Transverse colon (tissue), 4 donors: ENCODE measurements around the gene ADAMTSL4. TPM values are rescaled to one million over a fixed set of nuclear protein-coding genes. Genes with fewer than 3 reads are reported as not detected.

Experiments used
- DNase-seq: peaks from one replicate; pipeline ENCODE4 v3.0.0-alpha.2; 2019
- H3K27ac ChIP-seq, 4 donors: fragments of 200-600 bp; sonication (generic); 2 replicates each; pipeline ENCODE4 v1.5.1; 2016 to 2018; ENCODE audit warnings: inconsistent platforms in 4 of 4
- H3K27me3 ChIP-seq: fragments of 200-600 bp; sonication (generic); 2 replicates; pipeline ENCODE4 v1.5.1; 2017; ENCODE audit warnings: inconsistent platforms
- H3K36me3 ChIP-seq, 4 donors: fragments of 200-600 bp; sonication (generic); 2 replicates each; pipeline ENCODE4 v1.5.1; 2017 to 2019; ENCODE audit warnings: inconsistent platforms in 4 of 4
- H3K4me1 ChIP-seq, 4 donors: fragments of 200-600 bp; sonication (generic); 2 replicates each; pipeline ENCODE4 v1.5.1; 2017 to 2020; ENCODE audit warnings: inconsistent platforms in 4 of 4
- H3K4me3 ChIP-seq, 4 donors: fragments of 200-600 bp; sonication (generic); 1 replicate in 1 of 4; 2 replicates in 3 of 4; pipeline versions ENCODE4 v1.5.1 to v1.6.1; 2017 to 2019; ENCODE audit warnings: inconsistent platforms in 4 of 4
- H3K9me3 ChIP-seq, 2 donors: fragments of 200-600 bp; sonication (generic); 2 replicates each; pipeline ENCODE4 v1.5.1; 2017 to 2019; ENCODE audit warnings: inconsistent platforms in 2 of 2
- EP300 ChIP-seq: sonication (generic); formaldehyde crosslinking; IDR thresholded peaks from one replicate; pipeline ENCODE4 v1.6.1; 2017; ENCODE audit warnings: antibody characterized with exemption, low read depth
- POLR2A ChIP-seq: fragments of 450-650 bp; IDR thresholded peaks from one replicate; pipeline ENCODE4 v1.6.1; 2016; ENCODE audit warnings: antibody characterized with exemption, mild to moderate bottlenecking, moderate library complexity
- POLR2AphosphoS5 ChIP-seq, 3 donors: sonication (generic); formaldehyde crosslinking; IDR thresholded peaks; one replicate each; pipeline ENCODE4 v1.6.1; 2016; ENCODE audit warnings: antibody characterized with exemption in 3 of 3
- WGBS, 2 donors: methylation state at CpG; one replicate each; pipeline ENCODE4 v1.1.5; 2018; ENCODE audit warnings: low coverage in 1 of 2; 5-methylcytosine and 5-hydroxymethylcytosine counted together
- in situ Hi-C, 4 donors: fragments of 200-750 bp; cut with MboI; loops; one replicate each; pipeline versions ENCODE4 v1.15.0 to v1.15.1; 2017; ENCODE audit warnings: low sequenced_read_pairs in 3 of 4, low pct_ligation_motif_present in 1 of 4, low pct_unique_long_range_greater_than_20kb in 1 of 4
- intact Hi-C: fragments of 100-400 bp; cut with DNase I; formaldehyde crosslinking; loops from one replicate; pipeline ENCODE4 v1.15.1; 2023; ENCODE audit warnings: low total_unique reads
- total RNA-seq, 4 donors: library from RNA; depleted of rRNA; stranded (reverse); fragments of >200 nt; gene quantifications; one replicate each; pipeline ENCODE4 v1.1.0, GENCODE V29; 2016
- TF ChIP-seq, protein P1 (sequence below), 5 experiments: fragments of 200-600 bp in 3 of 5; fragments of 450-650 bp in 2 of 5; sonication (generic) in 3 of 5; IDR thresholded peaks; 1 replicate in 2 of 5; 2 replicates in 3 of 5; pipeline ENCODE4 v1.5.1; 2016 to 2017; ENCODE audit warnings: antibody characterized with exemption in 5 of 5, inconsistent platforms in 3 of 5, mild to moderate bottlenecking in 2 of 5, moderate library complexity in 1 of 5

The ADAMTSL4 gene
- 10 to 100 TPM in 3 of 4 donors, 1 to 10 TPM in 1; 7.2 to 26.2 (median 16.3) TPM for total RNA-seq

- intact Hi-C loops = no loop called here
- TF ChIP-seq EP300 = no peak
- TF ChIP-seq, protein P1, sequence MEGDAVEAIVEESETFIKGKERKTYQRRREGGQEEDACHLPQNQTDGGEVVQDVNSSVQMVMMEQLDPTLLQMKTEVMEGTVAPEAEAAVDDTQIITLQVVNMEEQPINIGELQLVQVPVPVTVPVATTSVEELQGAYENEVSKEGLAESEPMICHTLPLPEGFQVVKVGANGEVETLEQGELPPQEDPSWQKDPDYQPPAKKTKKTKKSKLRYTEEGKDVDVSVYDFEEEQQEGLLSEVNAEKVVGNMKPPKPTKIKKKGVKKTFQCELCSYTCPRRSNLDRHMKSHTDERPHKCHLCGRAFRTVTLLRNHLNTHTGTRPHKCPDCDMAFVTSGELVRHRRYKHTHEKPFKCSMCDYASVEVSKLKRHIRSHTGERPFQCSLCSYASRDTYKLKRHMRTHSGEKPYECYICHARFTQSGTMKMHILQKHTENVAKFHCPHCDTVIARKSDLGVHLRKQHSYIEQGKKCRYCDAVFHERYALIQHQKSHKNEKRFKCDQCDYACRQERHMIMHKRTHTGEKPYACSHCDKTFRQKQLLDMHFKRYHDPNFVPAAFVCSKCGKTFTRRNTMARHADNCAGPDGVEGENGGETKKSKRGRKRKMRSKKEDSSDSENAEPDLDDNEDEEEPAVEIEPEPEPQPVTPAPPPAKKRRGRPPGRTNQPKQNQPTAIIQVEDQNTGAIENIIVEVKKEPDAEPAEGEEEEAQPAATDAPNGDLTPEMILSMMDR (IDR thresholded peaks at IDR 0.05) = peak in 2 of 5 experiments; percentile 20 to 31
- peak in 2 of 3 donors; percentile 31 to 36 for TF ChIP-seq POLR2AphosphoS5 (IDR thresholded peaks at IDR 0.05)
- TF ChIP-seq POLR2A = peak; percentile 14
- in situ Hi-C loops = no loop called here
- peak within 1 kb of the TSS; percentile 49 to 65 (median 60) for H3K4me3 ChIP-seq
- H3K4me1 ChIP-seq = peaks cover 6 to 45% (median 38%) of the 10 kb centered on the region in 4 donors
- DNase-seq = peak; percentile 68
- no peaks in the 10 kb centered on the region for H3K9me3 ChIP-seq
- H3K27me3 ChIP-seq = peaks cover 3% of the 10 kb centered on the region
- H3K27ac ChIP-seq = peak within 1 kb of the TSS; percentile 79 to 86 (median 84)
- H3K36me3 ChIP-seq = no peaks in the 10 kb centered on the region
- WGBS, 2 donors = 0 to 17% methylated on average over 2 to 46 of the region's 91 CpGs
Observed at GRCh38 chr1:150548632-150549495, at the start of gene ADAMTSL4. Gene ADAMTSL4, plus strand, starts transcription at chr1:150549408. Its CDS starts 2,881 bp downstream, at chr1:150552289.

DNA sequence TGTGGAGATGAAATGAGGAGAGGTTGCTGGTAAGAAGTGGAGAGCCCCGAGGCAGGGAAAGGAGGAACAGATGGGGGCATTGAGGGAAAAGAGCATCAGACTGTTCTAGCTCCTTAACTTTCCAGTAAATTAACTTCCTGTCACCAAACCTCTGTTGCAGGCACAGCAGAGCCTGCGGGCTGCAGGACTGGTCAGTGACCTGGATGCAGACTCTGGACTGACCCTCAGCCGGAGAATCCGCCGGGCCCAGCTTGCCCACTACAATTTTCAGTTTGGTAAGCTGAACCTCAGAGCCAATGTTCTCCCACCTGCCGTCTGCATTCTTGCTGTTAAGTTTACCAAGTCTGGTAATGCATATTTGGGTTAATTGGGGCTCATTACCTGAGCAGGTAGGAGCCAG, 43.8 kb upstream of the ADAMTSL4 start:
- Histone ChIP-seq H3K36me3 (peaks cover 0 to 7% (median 0%) of the 10 kb centered on the region in 4 donors), H3K4me3 (no peak overlapping the region), H3K9me3 (no peaks in the 10 kb centered on the region), H3K27ac (no peak overlapping the region), H3K27me3 (no peaks in the 10 kb centered on the region), H3K4me1 (peaks cover 0 to 18% (median 6%) of the 10 kb centered on the region in 4 donors)
- WGBS, 2 donors = 84 to 100% methylated on average over 1 to 6 of the region's 6 CpGs
- in situ Hi-C loops = no loop called here
- intact Hi-C loops = no loop called here
- DNase-seq = no peak
- TF ChIP-seq, protein P1 (IDR thresholded peaks at IDR 0.05) = no peak
- TF ChIP-seq EP300 (no peak), POLR2A (no peak), POLR2AphosphoS5 (IDR thresholded peaks at IDR 0.05) (no peak)

DNA sequence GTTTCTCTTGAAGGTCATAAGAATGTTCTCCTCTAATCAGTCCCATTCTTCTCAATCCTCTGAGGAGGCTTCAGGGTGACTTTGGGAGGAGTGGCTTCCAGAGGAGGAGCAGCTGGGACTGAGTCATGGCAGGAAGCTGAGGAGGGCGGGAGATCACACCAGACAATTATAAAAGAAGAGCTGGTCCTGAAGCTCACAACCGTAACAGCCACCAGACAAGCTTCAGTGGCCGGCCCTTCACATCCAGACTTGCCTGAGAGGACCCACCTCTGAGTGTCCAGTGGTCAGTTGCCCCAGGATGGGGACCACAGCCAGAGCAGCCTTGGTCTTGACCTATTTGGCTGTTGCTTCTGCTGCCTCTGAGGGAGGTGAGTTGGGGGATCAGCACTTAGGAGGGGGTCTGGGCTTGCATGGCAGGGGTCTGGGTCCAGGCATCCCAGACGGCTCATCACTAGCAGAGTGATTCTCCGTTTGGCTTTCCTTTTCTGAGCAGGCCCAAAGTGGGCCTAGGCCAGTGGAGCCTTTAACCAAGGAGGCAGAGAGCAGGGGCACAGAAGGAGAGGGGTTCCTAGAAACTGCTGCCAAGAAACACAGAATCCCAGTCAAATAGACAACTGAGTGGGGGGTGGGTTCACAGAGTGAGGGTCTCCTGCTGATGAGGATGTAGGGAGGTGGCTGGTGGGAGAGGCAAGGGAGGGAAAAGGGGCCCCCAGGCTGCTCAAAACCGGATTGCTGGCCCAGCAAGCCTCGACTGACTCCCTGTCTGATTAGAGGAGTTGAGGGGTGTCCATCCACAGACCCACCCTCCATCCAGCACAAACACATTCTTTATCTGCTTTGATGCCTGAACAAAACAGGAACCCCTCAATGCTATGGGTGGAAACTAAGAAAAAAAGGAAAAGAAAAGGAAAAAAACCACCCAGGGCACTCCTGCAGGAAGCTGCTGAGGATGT, 41.0 kb upstream of the ADAMTSL4 start, which contains the start of gene ECM1:
TSS of gene ECM1 (plus strand) at position 198 of the 953 bp plus-strand sequence. CDS start at position 299, 101 bp downstream.
- peak within 1 kb of the TSS; percentile 51 to 74 (median 70) for H3K27ac ChIP-seq
- intact Hi-C loops = no loop called here

GRCh38 chr1:150508982-150509381, 40.2 kb upstream of the ADAMTSL4 start:
- H3K27ac ChIP-seq = peak overlapping the region in 3 of 4 donors; percentile 66 to 74 (median 73)
- intact Hi-C loops = no loop called here

More for the DNA sequence above, 41.0 kb upstream of the ADAMTSL4 start, which contains the start of gene ECM1:
- in situ Hi-C loops = no loop called here
- Histone ChIP-seq H3K4me3 (peak within 1 kb of the TSS in 1 of 4 donors; percentile 12), H3K36me3 (peaks cover 0 to 3% (median 0%) of the 10 kb centered on the region in 4 donors), H3K27me3 (no peaks in the 10 kb centered on the region), H3K4me1 (peaks cover 0 to 18% (median 6%) of the 10 kb centered on the region in 4 donors), H3K9me3 (no peaks in the 10 kb centered on the region)
- peak; percentile 55 for DNase-seq
- no peak for TF ChIP-seq EP300
- no peak for TF ChIP-seq POLR2AphosphoS5 (IDR thresholded peaks at IDR 0.05)
- TF ChIP-seq POLR2A = peak; percentile 30
- 54 to 56% methylated on average over 4 to 7 of the region's 7 CpGs for WGBS, 2 donors

More at GRCh38 chr1:150508982-150509381, 40.2 kb upstream of the ADAMTSL4 start:
- TF ChIP-seq, protein P1 (IDR thresholded peaks at IDR 0.05) = no peak
- TF ChIP-seq POLR2A (no peak), POLR2AphosphoS5 (IDR thresholded peaks at IDR 0.05) (no peak), EP300 (no peak)
- H3K36me3 ChIP-seq = peaks cover 0 to 3% (median 0%) of the 10 kb centered on the region in 4 donors
- H3K4me3 ChIP-seq = peak overlapping the region in 1 of 4 donors; percentile 12
- WGBS, 2 donors = 72 to 75% methylated on average over 3 to 4 of the region's 4 CpGs
- DNase-seq = no peak
- in situ Hi-C loops = no loop called here
- H3K9me3 ChIP-seq = no peaks in the 10 kb centered on the region
- H3K27me3 ChIP-seq = no peaks in the 10 kb centered on the region
- H3K4me1 ChIP-seq = peaks cover 0 to 18% (median 6%) of the 10 kb centered on the region in 4 donors
